GM23338 (cell line): Measurements from ENCODE around the gene PREP. TPM values are rescaled to one million over a fixed set of nuclear protein-coding genes. Genes with fewer than 3 reads are reported as not detected.
A peak's percentile ranks its signal among the peaks of the same experiment; 100 is the strongest.

ENCODE experiments used
- ATAC-seq: fragments of 200-7000 bp; cut with Tn5 transposase; 3 replicates; pipeline ENCODE4 v1.9.1; 2020
- DNase-seq: peaks from one replicate; pipeline ENCODE4 v3.0.0-alpha.2; 2015; ENCODE audit warnings: low spot score
- H2AFZ ChIP-seq: fragments of 200-600 bp; sonication (generic); 2 replicates; pipeline ENCODE4 v1.8.0; 2016; ENCODE audit warnings: antibody characterized with exemption, mild to moderate bottlenecking, moderate library complexity
- H3F3A ChIP-seq: fragments of 200-600 bp; sonication (generic); replicated peaks from 2 replicates; pipeline ENCODE4 v1.8.0; 2017; ENCODE audit warnings: antibody characterized with exemption, mixed run types, low read depth
- H3K27ac ChIP-seq: fragments of 200-600 bp; sonication (generic); 2 replicates; pipeline ENCODE4 v1.6.1; 2016; ENCODE audit warnings: low read depth
- H3K27me3 ChIP-seq: fragments of 200-600 bp; sonication (generic); 2 replicates; pipeline ENCODE4 v1.8.0; 2016; ENCODE audit warnings: mild to moderate bottlenecking, mixed run types, moderate library complexity; ENCODE audit not compliant: insufficient read depth
- H3K36me3 ChIP-seq: fragments of 200-600 bp; sonication (generic); 2 replicates; pipeline ENCODE4 v1.8.0; 2016; ENCODE audit warnings: mild to moderate bottlenecking; ENCODE audit not compliant: insufficient read depth
- H3K4me1 ChIP-seq: fragments of 200-600 bp; sonication (generic); 2 replicates; pipeline ENCODE4 v1.8.0; 2016; ENCODE audit warnings: mild to moderate bottlenecking, moderate library complexity; ENCODE audit not compliant: insufficient read depth
- H3K4me2 ChIP-seq: fragments of 200-600 bp; sonication (generic); 2 replicates; pipeline ENCODE4 v1.7.1; 2017; ENCODE audit warnings: mixed run types
- H3K4me3 ChIP-seq: fragments of 200-600 bp; sonication (generic); 2 replicates; pipeline ENCODE4 v1.6.1; 2016; ENCODE audit warnings: mixed run types
- H3K79me2 ChIP-seq: fragments of 200-600 bp; sonication (generic); replicated peaks from 2 replicates; pipeline ENCODE4 v1.8.0; 2017; ENCODE audit warnings: mild to moderate bottlenecking; ENCODE audit not compliant: insufficient read depth
- H3K9me2 ChIP-seq: fragments of 200-600 bp; sonication (generic); 2 replicates; pipeline ENCODE4 v1.8.0; 2017; ENCODE audit not compliant: insufficient read depth
- H4K20me1 ChIP-seq: fragments of 200-600 bp; sonication (generic); replicated peaks from 2 replicates; pipeline ENCODE4 v1.8.0; 2017; ENCODE audit warnings: mild to moderate bottlenecking; ENCODE audit not compliant: insufficient read depth
- H3K27ac Mint-ChIP-seq: 2 replicates; pipeline ENCODE4 v1.8.0; 2020; ENCODE audit warnings: inconsistent platforms, mild to moderate bottlenecking, moderate library complexity, mixed read lengths
- H3K27me3 Mint-ChIP-seq: 3 replicates; pipeline ENCODE4 v1.8.0; 2022; ENCODE audit warnings: low read depth, mild to moderate bottlenecking, moderate library complexity, mixed read lengths, inconsistent platforms; ENCODE audit not compliant: insufficient read depth, poor library complexity
- H3K36me3 Mint-ChIP-seq: 3 replicates; pipeline ENCODE4 v1.8.0; 2021; ENCODE audit warnings: low read depth, mild to moderate bottlenecking, inconsistent platforms, moderate library complexity, mixed read lengths
- H3K4me1 Mint-ChIP-seq: 3 replicates; pipeline ENCODE4 v1.8.0; 2020; ENCODE audit warnings: mild to moderate bottlenecking, inconsistent platforms, mixed read lengths
- H3K4me3 Mint-ChIP-seq: 3 replicates; pipeline ENCODE4 v1.8.0; 2021; ENCODE audit warnings: moderate library complexity, mild to moderate bottlenecking, inconsistent platforms, mixed read lengths
- H3K9me3 Mint-ChIP-seq: 3 replicates; pipeline ENCODE4 v1.8.0; 2020; ENCODE audit warnings: moderate library complexity, mild to moderate bottlenecking, inconsistent platforms, mixed read lengths
- CREB1 ChIP-seq: fragments of 250-450 bp; sonication (Bioruptor Pico); IDR thresholded peaks from 2 replicates; pipeline ENCODE4 v1.5.0; 2020; ENCODE audit warnings: low read depth, mild to moderate bottlenecking, moderate library complexity
- CTCF ChIP-seq, 2 experiments: fragments of 200-600 bp in 1 of 2; sonication (generic) in 1 of 2; conservative IDR thresholded peaks; 2 replicates each; pipeline versions ENCODE4 v1.5.1 to v1.6.1; 2016 to 2017; ENCODE audit warnings: antibody characterized with exemption in 2 of 2, low read depth in 2 of 2, mild to moderate bottlenecking in 2 of 2, moderate library complexity in 1 of 2
- EZH2 ChIP-seq: fragments of 200-600 bp; sonication (generic); IDR thresholded peaks from one replicate; pipeline ENCODE4 v1.8.0; 2017; ENCODE audit warnings: antibody characterized with exemption, mild to moderate bottlenecking, low read depth; ENCODE audit not compliant: unreplicated experiment
- EZH2phosphoT487 ChIP-seq: fragments of 200-600 bp; sonication (generic); IDR thresholded peaks from one replicate; pipeline ENCODE4 v1.8.1; 2018; ENCODE audit warnings: antibody characterized with exemption; ENCODE audit not compliant: unreplicated experiment
- NANOG ChIP-seq: IDR thresholded peaks from 2 replicates; pipeline ENCODE4 v1.6.1; 2016; ENCODE audit warnings: antibody characterized with exemption, borderline replicate concordance
- STAT1 ChIP-seq: IDR thresholded peaks from one replicate; pipeline ENCODE4 v1.6.1; 2016; ENCODE audit warnings: antibody characterized with exemption; ENCODE audit not compliant: unreplicated experiment
- ZNF114 ChIP-seq: fragments of 250-450 bp; sonication (Bioruptor Pico); IDR thresholded peaks from 2 replicates; pipeline ENCODE4 v1.5.0; 2020; ENCODE audit warnings: mild to moderate bottlenecking, moderate library complexity
- polyA plus RNA-seq: library from polyadenylated mRNA; unstranded; fragments of >200 nt; fragmentation: Nextera tagmentation; extraction: Ambion mirVana; gene quantifications from 2 replicates; pipeline ENCODE4 v1.2.1, GENCODE V29; 2016
- total RNA-seq: library from RNA; depleted of rRNA; stranded (reverse); fragments of >200 nt; shearing (Covaris generic); gene quantifications from 2 replicates; pipeline ENCODE4 v1.2.3, GENCODE V29; 2014
- TF ChIP-seq, protein P1 (sequence below): fragments of 250-450 bp; sonication (Bioruptor Pico); IDR thresholded peaks from 2 replicates; pipeline ENCODE4 v1.5.0; 2020; ENCODE audit warnings: mild to moderate bottlenecking, moderate library complexity

PREP gene
- total and polyA plus RNA-seq, 2 experiments from 2014 or later: 28.5 to 52.7 TPM

DNA sequence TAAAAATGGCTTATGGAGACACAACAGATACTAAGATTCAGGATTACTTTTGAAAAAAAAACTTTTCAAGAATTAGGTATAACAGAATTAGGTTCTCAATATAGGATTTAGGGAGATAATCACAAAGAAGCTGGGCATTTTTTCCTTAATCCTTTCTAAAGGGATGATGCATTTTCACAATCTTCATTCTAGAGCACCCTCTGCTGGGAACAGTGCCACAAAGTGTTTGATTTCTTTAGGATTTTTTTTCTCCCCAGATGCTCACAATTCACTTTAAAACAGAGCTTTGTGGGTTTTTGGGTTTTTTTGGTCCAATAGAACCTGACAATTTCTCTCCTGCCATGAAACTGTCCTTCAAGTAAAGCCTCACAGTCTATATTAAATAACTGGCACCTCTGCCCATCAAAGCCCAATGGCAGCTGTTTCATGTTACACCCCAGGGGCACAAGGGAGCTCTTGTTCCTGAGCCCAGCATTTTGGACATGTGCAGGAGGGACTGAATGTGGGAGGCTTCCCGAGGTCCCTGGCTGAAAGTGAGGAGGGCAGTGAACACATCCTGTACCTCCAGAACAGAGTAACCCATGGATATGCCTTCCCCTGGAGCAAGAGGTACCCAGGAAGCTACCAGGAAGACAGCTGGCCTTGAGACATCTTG, 39.7 kb downstream of the PREP start:
- Mint-ChIP-seq H3K27ac (peak overlapping the region; percentile 46; the same call in 1 of the 2 replicates), H3K9me3 (no peaks in the 10 kb centered on the region), H3K4me1 (no peaks in the 10 kb centered on the region), H3K4me3 (no peak overlapping the region), H3K36me3 (peaks cover 46% of the 10 kb centered on the region), H3K27me3 (peaks cover 2% of the 10 kb centered on the region)
- no peak overlapping the region for H3K27ac ChIP-seq
- H3K4me3 ChIP-seq: no peak overlapping the region
- TF ChIP-seq CTCF (conservative IDR thresholded peaks at IDR 0.05; ENCODE audit: low read depth in 2 of 2): peak; percentile 45 to 48
- no peak for TF ChIP-seq ZNF114 (CRISPR knock-in tag)
- H3K79me2 ChIP-seq: no peaks in the 10 kb centered on the region
- ATAC-seq: no peak
- peaks cover 11% of the 10 kb centered on the region for H3K36me3 ChIP-seq
- no peaks in the 10 kb centered on the region; the same call in 1 of the 2 replicates for H4K20me1 ChIP-seq
- no peaks in the 10 kb centered on the region for H3K27me3 ChIP-seq
- 0 out of 2 replicates have a peak, but pooled peaks cover 6% of the 10 kb centered on the region for H3K9me2 ChIP-seq
- no peak overlapping the region for H2AFZ ChIP-seq
- peak; percentile 32 for DNase-seq
- no peak overlapping the region for H3K4me2 ChIP-seq
- no peaks in the 10 kb centered on the region for H3K4me1 ChIP-seq
- H3F3A ChIP-seq: no peaks in the 10 kb centered on the region

DNA sequence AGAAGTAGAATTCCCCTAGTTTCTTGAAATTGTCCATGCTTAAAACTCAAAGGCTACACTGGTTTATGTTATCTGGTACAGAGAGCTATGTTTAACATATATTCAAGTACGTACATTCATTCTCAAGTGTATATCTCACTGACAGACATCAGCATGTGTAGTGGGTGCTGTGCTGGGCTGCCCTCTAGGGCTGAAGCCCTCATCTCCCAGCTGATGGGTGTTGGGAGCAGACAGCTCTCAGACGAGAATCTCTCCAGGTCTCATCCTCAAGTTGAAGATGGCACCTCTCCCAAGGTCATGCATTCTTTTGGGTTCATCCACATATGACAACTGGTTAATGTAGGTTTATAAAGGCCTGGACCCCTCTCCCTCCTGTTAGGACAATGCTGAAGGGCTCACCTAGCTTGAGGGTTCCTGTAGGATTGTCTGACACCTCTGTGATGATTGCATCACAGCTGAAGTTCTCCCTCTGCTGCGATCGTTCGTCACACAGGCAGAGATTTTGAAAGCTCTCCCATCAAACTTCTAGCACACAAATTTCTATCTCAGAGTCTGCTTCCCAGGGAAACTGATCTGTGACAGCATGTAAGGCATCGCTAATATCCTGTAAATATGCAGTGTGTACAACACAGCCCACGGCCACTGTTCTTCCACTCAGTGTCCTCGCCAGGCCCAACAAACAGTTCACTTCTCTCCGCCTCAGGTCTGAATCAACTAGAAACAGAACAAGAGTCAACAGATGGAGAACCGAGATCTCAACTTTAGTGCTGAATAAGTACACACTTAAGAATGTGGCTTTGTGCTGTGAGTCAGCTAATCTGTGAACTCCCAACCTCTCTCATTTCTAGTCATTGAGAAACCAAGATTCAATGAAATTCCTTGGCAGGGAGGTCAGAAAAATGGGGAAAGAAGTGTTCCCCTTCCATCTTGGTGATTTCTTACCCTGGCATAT, 43.2 kb downstream of the PREP start:
- H3K36me3 ChIP-seq: peaks cover 14% of the 10 kb centered on the region; the same call in 1 of the 2 replicates
- Mint-ChIP-seq H3K4me1 (no peaks in the 10 kb centered on the region), H3K9me3 (peaks cover 6% of the 10 kb centered on the region; the same call in 1 of the 3 replicates), H3K36me3 (peaks cover 63% of the 10 kb centered on the region), H3K4me3 (no peak overlapping the region), H3K27ac (peak overlapping the region; percentile 34; the same call in 1 of the 2 replicates), H3K27me3 (no peaks in the 10 kb centered on the region)
- DNase-seq (no peak), ATAC-seq (no peak)
- no peak overlapping the region for H3K27ac ChIP-seq
- H3K4me3 ChIP-seq: no peak overlapping the region
- no peaks in the 10 kb centered on the region; the same call in 1 of the 2 replicates for H4K20me1 ChIP-seq
- H3F3A ChIP-seq: no peaks in the 10 kb centered on the region
- no peak overlapping the region for H3K4me2 ChIP-seq
- H2AFZ ChIP-seq: no peak overlapping the region
- H3K27me3 ChIP-seq: no peaks in the 10 kb centered on the region
- H3K9me2 ChIP-seq: 0 out of 2 replicates have a peak, but pooled peaks cover 6% of the 10 kb centered on the region
- no peaks in the 10 kb centered on the region for H3K79me2 ChIP-seq
- no peaks in the 10 kb centered on the region for H3K4me1 ChIP-seq
- TF ChIP-seq EZH2phosphoT487 (no peak), NANOG (no peak), ZNF114 (CRISPR knock-in tag) (no peak), EZH2 (no peak), CTCF (conservative IDR thresholded peaks at IDR 0.05; ENCODE audit: low read depth in 2 of 2) (no peak), CREB1 (CRISPR knock-in tag) (no peak), STAT1 (no peak)
- TF ChIP-seq, protein P1, sequence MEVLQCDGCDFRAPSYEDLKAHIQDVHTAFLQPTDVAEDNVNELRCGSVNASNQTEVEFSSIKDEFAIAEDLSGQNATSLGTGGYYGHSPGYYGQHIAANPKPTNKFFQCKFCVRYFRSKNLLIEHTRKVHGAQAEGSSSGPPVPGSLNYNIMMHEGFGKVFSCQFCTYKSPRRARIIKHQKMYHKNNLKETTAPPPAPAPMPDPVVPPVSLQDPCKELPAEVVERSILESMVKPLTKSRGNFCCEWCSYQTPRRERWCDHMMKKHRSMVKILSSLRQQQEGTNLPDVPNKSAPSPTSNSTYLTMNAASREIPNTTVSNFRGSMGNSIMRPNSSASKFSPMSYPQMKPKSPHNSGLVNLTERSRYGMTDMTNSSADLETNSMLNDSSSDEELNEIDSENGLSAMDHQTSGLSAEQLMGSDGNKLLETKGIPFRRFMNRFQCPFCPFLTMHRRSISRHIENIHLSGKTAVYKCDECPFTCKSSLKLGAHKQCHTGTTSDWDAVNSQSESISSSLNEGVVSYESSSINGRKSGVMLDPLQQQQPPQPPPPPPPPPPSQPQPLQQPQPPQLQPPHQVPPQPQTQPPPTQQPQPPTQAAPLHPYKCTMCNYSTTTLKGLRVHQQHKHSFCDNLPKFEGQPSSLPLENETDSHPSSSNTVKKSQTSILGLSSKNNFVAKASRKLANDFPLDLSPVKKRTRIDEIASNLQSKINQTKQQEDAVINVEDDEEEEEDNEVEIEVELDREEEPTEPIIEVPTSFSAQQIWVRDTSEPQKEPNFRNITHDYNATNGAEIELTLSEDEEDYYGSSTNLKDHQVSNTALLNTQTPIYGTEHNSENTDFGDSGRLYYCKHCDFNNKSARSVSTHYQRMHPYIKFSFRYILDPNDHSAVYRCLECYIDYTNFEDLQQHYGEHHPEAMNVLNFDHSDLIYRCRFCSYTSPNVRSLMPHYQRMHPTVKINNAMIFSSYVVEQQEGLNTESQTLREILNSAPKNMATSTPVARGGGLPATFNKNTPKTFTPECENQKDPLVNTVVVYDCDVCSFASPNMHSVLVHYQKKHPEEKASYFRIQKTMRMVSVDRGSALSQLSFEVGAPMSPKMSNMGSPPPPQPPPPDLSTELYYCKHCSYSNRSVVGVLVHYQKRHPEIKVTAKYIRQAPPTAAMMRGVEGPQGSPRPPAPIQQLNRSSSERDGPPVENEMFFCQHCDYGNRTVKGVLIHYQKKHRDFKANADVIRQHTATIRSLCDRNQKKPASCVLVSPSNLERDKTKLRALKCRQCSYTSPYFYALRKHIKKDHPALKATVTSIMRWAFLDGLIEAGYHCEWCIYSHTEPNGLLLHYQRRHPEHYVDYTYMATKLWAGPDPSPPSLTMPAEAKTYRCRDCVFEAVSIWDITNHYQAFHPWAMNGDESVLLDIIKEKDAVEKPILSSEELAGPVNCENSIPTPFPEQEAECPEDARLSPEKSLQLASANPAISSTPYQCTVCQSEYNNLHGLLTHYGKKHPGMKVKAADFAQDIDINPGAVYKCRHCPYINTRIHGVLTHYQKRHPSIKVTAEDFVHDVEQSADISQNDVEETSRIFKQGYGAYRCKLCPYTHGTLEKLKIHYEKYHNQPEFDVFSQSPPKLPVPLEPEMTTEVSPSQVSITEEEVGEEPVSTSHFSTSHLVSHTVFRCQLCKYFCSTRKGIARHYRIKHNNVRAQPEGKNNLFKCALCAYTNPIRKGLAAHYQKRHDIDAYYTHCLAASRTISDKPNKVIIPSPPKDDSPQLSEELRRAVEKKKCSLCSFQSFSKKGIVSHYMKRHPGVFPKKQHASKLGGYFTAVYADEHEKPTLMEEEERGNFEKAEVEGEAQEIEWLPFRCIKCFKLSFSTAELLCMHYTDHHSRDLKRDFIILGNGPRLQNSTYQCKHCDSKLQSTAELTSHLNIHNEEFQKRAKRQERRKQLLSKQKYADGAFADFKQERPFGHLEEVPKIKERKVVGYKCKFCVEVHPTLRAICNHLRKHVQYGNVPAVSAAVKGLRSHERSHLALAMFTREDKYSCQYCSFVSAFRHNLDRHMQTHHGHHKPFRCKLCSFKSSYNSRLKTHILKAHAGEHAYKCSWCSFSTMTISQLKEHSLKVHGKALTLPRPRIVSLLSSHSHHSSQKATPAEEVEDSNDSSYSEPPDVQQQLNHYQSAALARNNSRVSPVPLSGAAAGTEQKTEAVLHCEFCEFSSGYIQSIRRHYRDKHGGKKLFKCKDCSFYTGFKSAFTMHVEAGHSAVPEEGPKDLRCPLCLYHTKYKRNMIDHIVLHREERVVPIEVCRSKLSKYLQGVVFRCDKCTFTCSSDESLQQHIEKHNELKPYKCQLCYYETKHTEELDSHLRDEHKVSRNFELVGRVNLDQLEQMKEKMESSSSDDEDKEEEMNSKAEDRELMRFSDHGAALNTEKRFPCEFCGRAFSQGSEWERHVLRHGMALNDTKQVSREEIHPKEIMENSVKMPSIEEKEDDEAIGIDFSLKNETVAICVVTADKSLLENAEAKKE (CRISPR knock-in tag): no peak
